OCI-LY1 (cell line): ENCODE data around the gene TRPM2.
"Not testable (repeated sequence)": the region's sequence is repeated elsewhere in the genome, so short reads cannot be mapped to it uniquely, and the experiment has no call there.

ENCODE experiments used
- H2AFZ ChIP-seq: fragments of 200-600 bp; sonication (generic), shearing (Covaris generic); 2 replicates; pipeline ENCODE4 v1.6.0; 2014; ENCODE audit warnings: antibody characterized with exemption, mild to moderate bottlenecking, low read length
- H3F3A ChIP-seq: fragments of 200-600 bp; sonication (generic), shearing (Covaris generic); 2 replicates; pipeline ENCODE4 v1.6.0; 2014; ENCODE audit warnings: mild to moderate bottlenecking, antibody characterized with exemption, low read length, moderate library complexity; ENCODE audit not compliant: insufficient read depth
- H3K27ac ChIP-seq: fragments of 200-600 bp; sonication (generic); 2 replicates; pipeline ENCODE4 v1.5.1; 2014; ENCODE audit warnings: low read length, mixed run types, mild to moderate bottlenecking, low read depth; ENCODE audit not compliant: poor library complexity, severe bottlenecking
- H3K27me3 ChIP-seq: fragments of 200-600 bp; sonication (generic); 2 replicates; pipeline ENCODE4 v1.6.0; 2014; ENCODE audit warnings: antibody characterized with exemption, mild to moderate bottlenecking, low read length, moderate library complexity; ENCODE audit not compliant: insufficient read depth
- H3K36me3 ChIP-seq: fragments of 200-600 bp; sonication (generic); 2 replicates; pipeline ENCODE4 v1.6.1; 2014; ENCODE audit warnings: mild to moderate bottlenecking, antibody characterized with exemption, low read length, moderate library complexity, mixed read lengths; ENCODE audit not compliant: insufficient read depth
- H3K4me1 ChIP-seq: fragments of 200-600 bp; sonication (generic); 2 replicates; pipeline ENCODE4 v1.5.1; 2014; ENCODE audit warnings: mild to moderate bottlenecking, low read length, moderate library complexity; ENCODE audit not compliant: insufficient read depth, severe bottlenecking
- H3K4me2 ChIP-seq: fragments of 200-600 bp; sonication (generic), shearing (Covaris generic); 2 replicates; pipeline ENCODE4 v1.6.1; 2014; ENCODE audit warnings: low read length
- H3K4me3 ChIP-seq: fragments of 200-600 bp; sonication (generic); 2 replicates; pipeline ENCODE4 v1.5.1; 2014; ENCODE audit warnings: low read length, low read depth, mild to moderate bottlenecking, mixed read lengths; ENCODE audit not compliant: poor library complexity, severe bottlenecking
- H3K79me2 ChIP-seq: fragments of 200-600 bp; shearing (Covaris generic); 2 replicates; pipeline ENCODE4 v1.6.1; 2016; ENCODE audit warnings: mixed run types, low read length, mixed read lengths; ENCODE audit not compliant: insufficient read depth
- H3K9ac ChIP-seq: fragments of 200-600 bp; sonication (generic), shearing (Covaris generic); 2 replicates; pipeline ENCODE4 v1.6.1; 2014; ENCODE audit warnings: mild to moderate bottlenecking, low read length, mixed read lengths
- H3K9me2 ChIP-seq: fragments of 200-600 bp; sonication (generic), shearing (Covaris generic); 2 replicates; pipeline ENCODE4 v1.6.1; 2014; ENCODE audit warnings: low read depth, mild to moderate bottlenecking, low read length, mixed read lengths
- H3K9me3 ChIP-seq: fragments of 200-600 bp; shearing (Covaris generic); 2 replicates; pipeline ENCODE4 v1.6.1; 2014; ENCODE audit warnings: low read length, mixed read lengths
- H4K20me1 ChIP-seq: fragments of 200-600 bp; sonication (generic), shearing (Covaris generic); 2 replicates; pipeline ENCODE4 v1.6.0; 2016; ENCODE audit warnings: mild to moderate bottlenecking, low read length; ENCODE audit not compliant: insufficient read depth
- EZH2 ChIP-seq: fragments of 200-600 bp; sonication (generic), shearing (Covaris generic); IDR thresholded peaks from 2 replicates; pipeline ENCODE4 v1.8.0; 2017; ENCODE audit warnings: borderline replicate concordance, mixed run types, mild to moderate bottlenecking, antibody characterized with exemption, low read length, moderate library complexity, mixed read lengths
- TF ChIP-seq, protein P1 (sequence below): fragments of 200-600 bp; sonication (generic), shearing (Covaris generic); IDR thresholded peaks from 2 replicates; pipeline ENCODE4 v1.5.1; 2017; ENCODE audit warnings: mild to moderate bottlenecking, antibody characterized with exemption, low read length, moderate library complexity, mixed read lengths

Gene TRPM2

GRCh38 chr21:44357064-44357837 lies 3.8 kb downstream of the TRPM2 start:
- H3K79me2 ChIP-seq, result no peaks in the 10 kb centered on the region
- no peaks in the 10 kb centered on the region for H3F3A ChIP-seq
- H3K9ac ChIP-seq, result no peak overlapping the region
- no peak overlapping the region for H3K4me2 ChIP-seq
- no peak overlapping the region for H2AFZ ChIP-seq
- H3K9me2 ChIP-seq, result no peaks in the 10 kb centered on the region
- H3K4me3 ChIP-seq, result no peak overlapping the region
- H3K9me3 ChIP-seq, result no peaks in the 10 kb centered on the region
- TF ChIP-seq, protein P1, sequence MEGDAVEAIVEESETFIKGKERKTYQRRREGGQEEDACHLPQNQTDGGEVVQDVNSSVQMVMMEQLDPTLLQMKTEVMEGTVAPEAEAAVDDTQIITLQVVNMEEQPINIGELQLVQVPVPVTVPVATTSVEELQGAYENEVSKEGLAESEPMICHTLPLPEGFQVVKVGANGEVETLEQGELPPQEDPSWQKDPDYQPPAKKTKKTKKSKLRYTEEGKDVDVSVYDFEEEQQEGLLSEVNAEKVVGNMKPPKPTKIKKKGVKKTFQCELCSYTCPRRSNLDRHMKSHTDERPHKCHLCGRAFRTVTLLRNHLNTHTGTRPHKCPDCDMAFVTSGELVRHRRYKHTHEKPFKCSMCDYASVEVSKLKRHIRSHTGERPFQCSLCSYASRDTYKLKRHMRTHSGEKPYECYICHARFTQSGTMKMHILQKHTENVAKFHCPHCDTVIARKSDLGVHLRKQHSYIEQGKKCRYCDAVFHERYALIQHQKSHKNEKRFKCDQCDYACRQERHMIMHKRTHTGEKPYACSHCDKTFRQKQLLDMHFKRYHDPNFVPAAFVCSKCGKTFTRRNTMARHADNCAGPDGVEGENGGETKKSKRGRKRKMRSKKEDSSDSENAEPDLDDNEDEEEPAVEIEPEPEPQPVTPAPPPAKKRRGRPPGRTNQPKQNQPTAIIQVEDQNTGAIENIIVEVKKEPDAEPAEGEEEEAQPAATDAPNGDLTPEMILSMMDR, result no peak
- TF ChIP-seq EZH2, result no peak
- no peaks in the 10 kb centered on the region for H3K27me3 ChIP-seq
- H4K20me1 ChIP-seq, result no peaks in the 10 kb centered on the region
- H3K4me1 ChIP-seq, result no peaks in the 10 kb centered on the region
- no peaks in the 10 kb centered on the region for H3K36me3 ChIP-seq
- H3K27ac ChIP-seq, result no peak overlapping the region

- no peaks in the 10 kb centered on the region for H3K9me2 ChIP-seq
- H3K4me3 ChIP-seq, result no peak overlapping the region
- H3K9me3 ChIP-seq, result no peaks in the 10 kb centered on the region
- H3K4me2 ChIP-seq, result no peak overlapping the region
- no peaks in the 10 kb centered on the region for H3K79me2 ChIP-seq
- TF ChIP-seq, protein P1, result no peak
- TF ChIP-seq EZH2, result no peak
- H3K36me3 ChIP-seq, result no peaks in the 10 kb centered on the region
- no peaks in the 10 kb centered on the region for H4K20me1 ChIP-seq
- H3F3A ChIP-seq, result no peaks in the 10 kb centered on the region
- H3K4me1 ChIP-seq, result no peaks in the 10 kb centered on the region
- no peak overlapping the region for H3K9ac ChIP-seq
- no peak overlapping the region for H3K27ac ChIP-seq
- peaks cover 8% of the 10 kb centered on the region; the same call in 1 of the 2 replicates for H3K27me3 ChIP-seq
- H2AFZ ChIP-seq, result no peak overlapping the region
Measured at GRCh38 chr21:44359396-44359795, 6.0 kb downstream of the TRPM2 start.

GRCh38 chr21:44360159-44360558 lies 6.7 kb downstream of the TRPM2 start:
- H3K4me1 ChIP-seq, result no peaks in the 10 kb centered on the region
- no peak overlapping the region for H3K27ac ChIP-seq
- H4K20me1 ChIP-seq, result no peaks in the 10 kb centered on the region
- no peaks in the 10 kb centered on the region for H3K9me2 ChIP-seq
- H3K4me2 ChIP-seq, result no peak overlapping the region
- H3K9me3 ChIP-seq, result no peaks in the 10 kb centered on the region
- H3K27me3 ChIP-seq, result peaks cover 8% of the 10 kb centered on the region; the same call in 1 of the 2 replicates
- no peaks in the 10 kb centered on the region for H3K36me3 ChIP-seq
- no peak overlapping the region for H2AFZ ChIP-seq
- no peaks in the 10 kb centered on the region for H3K79me2 ChIP-seq
- no peaks in the 10 kb centered on the region for H3F3A ChIP-seq
- no peak overlapping the region for H3K4me3 ChIP-seq
- no peak overlapping the region for H3K9ac ChIP-seq
- TF ChIP-seq, protein P1, result no peak
- no peak for TF ChIP-seq EZH2

DNA sequence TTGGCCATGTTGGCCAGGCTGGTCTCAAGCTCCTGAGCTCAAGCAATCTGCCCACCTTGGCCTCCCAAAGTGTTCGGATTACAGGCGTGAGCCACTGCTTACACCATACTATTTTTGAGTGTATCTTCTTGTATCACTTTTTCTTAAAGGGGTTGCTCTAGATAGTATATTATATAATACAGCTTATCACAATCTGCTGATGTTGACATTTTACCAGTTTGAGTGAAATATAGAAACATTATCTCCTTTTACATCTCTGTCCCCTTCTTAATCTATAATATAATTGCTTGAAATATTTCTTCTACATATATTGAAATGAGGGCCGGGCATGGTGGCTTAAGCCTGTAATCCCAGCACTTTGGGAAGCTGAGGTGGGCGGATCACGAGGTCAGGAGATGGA lies 8.5 kb downstream of the TRPM2 start:
- not testable (repeated sequence) for H3K4me1 ChIP-seq, H4K20me1 ChIP-seq, H3K4me3 ChIP-seq, H3K9me3 ChIP-seq, H2AFZ ChIP-seq, H3K36me3 ChIP-seq, H3F3A ChIP-seq, H3K4me2 ChIP-seq, H3K27me3 ChIP-seq, H3K9ac ChIP-seq, H3K79me2 ChIP-seq, H3K9me2 ChIP-seq, H3K27ac ChIP-seq
